B cell (primary cell): ENCODE results near the gene LAMC2. TPM values are rescaled to one million over a fixed set of nuclear protein-coding genes. Genes with fewer than 3 reads are reported as not detected.

Experiments used
- ATAC-seq: fragments of 200-7000 bp; cut with Tn5 transposase; one replicate; pipeline ENCODE4 v1.10.0; 2021; ENCODE audit warnings: low read depth, mild to moderate bottlenecking, moderate number of reproducible peaks, moderate library complexity
- CTCF ChIA-PET: fragments of 350-600 bp; sonication (Branson Sonifier 250); formaldehyde crosslinking; loops from one replicate; lab custom pipeline; 2021; ENCODE audit warnings: antibody characterized with exemption, inconsistent platforms; lab: Charles Lee
- POLR2A ChIA-PET: fragments of 350-600 bp; sonication (Branson Sonifier 250); formaldehyde crosslinking; loops from one replicate; lab custom pipeline; 2021; ENCODE audit warnings: antibody characterized with exemption; lab: Charles Lee
- DNase-seq: peaks from one replicate; pipeline ENCODE4 v3.0.0; 2013
- H2AFZ ChIP-seq: 2 replicates; pipeline ENCODE4 v1.6.1; 2012; ENCODE audit warnings: mild to moderate bottlenecking, low read depth, low read length; ENCODE audit not compliant: insufficient read depth, poor library complexity, severe bottlenecking
- H3K27ac ChIP-seq, 2 donors: 1 replicate in 1 of 2; 2 replicates in 1 of 2; pipeline ENCODE4 v1.5.1; 2012 to 2013; ENCODE audit warnings: low read length in 2 of 2, mild to moderate bottlenecking in 2 of 2, moderate library complexity in 1 of 2
- H3K27me3 ChIP-seq, 4 experiments: fragments of 200-600 bp in 1 of 4; sonication (generic) in 1 of 4; replicated peaks in 1 of 4; 1 replicate in 2 of 4; 2 replicates in 2 of 4; pipeline versions ENCODE4 v1.6.1 to v1.7.0; 2013 to 2016; ENCODE audit warnings: low read length in 3 of 4, mild to moderate bottlenecking in 2 of 4, mixed read lengths in 1 of 4, moderate library complexity in 1 of 4; ENCODE audit not compliant: insufficient read depth in 4 of 4, control insufficient read depth in 3 of 4; ENCODE audit errors: control extremely low read depth in 1 of 4
- H3K36me3 ChIP-seq, 2 experiments: replicated peaks in 1 of 2; 1 replicate in 1 of 2; 2 replicates in 1 of 2; pipeline versions ENCODE4 v1.6.1 to v1.7.1; 2013; ENCODE audit warnings: low read length in 1 of 2; ENCODE audit not compliant: insufficient read depth in 2 of 2, control insufficient read depth in 1 of 2; ENCODE audit errors: control extremely low read depth in 1 of 2, extremely low read depth in 1 of 2
- H3K4me1 ChIP-seq, 2 donors: fragments of 200-600 bp in 1 of 2; sonication (generic) in 1 of 2; 1 replicate in 1 of 2; 2 replicates in 1 of 2; pipeline versions ENCODE4 v1.5.1 to v1.6.1; 2013 to 2017; ENCODE audit warnings: low read length in 2 of 2; ENCODE audit not compliant: control insufficient read depth in 2 of 2, insufficient read depth in 2 of 2
- H3K4me2 ChIP-seq: replicated peaks from 2 replicates; pipeline ENCODE3; 2012; ENCODE audit warnings: mild to moderate bottlenecking, low read depth, low read length; ENCODE audit not compliant: poor library complexity, severe bottlenecking
- H3K4me3 ChIP-seq, 5 experiments: fragments of 200-600 bp in 1 of 5; sonication (generic) in 1 of 5; 1 replicate in 3 of 5; 2 replicates in 2 of 5; pipeline versions ENCODE4 v1.5.1 to v1.7.0; 2011 to 2016; ENCODE audit warnings: low read length in 4 of 5, mild to moderate bottlenecking in 4 of 5, low read depth in 2 of 5, control low read depth in 1 of 5, moderate library complexity in 1 of 5; ENCODE audit not compliant: insufficient read depth in 1 of 5; ENCODE audit errors: control extremely low read depth in 1 of 5, extremely low read depth in 1 of 5
- H3K79me2 ChIP-seq: fragments of 200-600 bp; sonication (generic); one replicate; pipeline ENCODE4 v1.6.0; 2016; ENCODE audit warnings: low read length; ENCODE audit not compliant: control insufficient read depth, insufficient read depth
- H3K9ac ChIP-seq: fragments of 200-600 bp; sonication (generic); 2 replicates; pipeline ENCODE4 v1.6.1; 2017; ENCODE audit warnings: mild to moderate bottlenecking, low read length, moderate library complexity
- H3K9me3 ChIP-seq, 3 donors: one replicate each; pipeline versions ENCODE4 v1.6.1 to v1.7.1; 2013; ENCODE audit warnings: low read length in 2 of 3; ENCODE audit not compliant: control insufficient read depth in 2 of 3, insufficient read depth in 1 of 3; ENCODE audit errors: control extremely low read depth in 1 of 3
- H4K20me1 ChIP-seq: 2 replicates; pipeline ENCODE4 v1.6.0; 2012; ENCODE audit warnings: mild to moderate bottlenecking, low read length; ENCODE audit not compliant: insufficient read depth, control insufficient read depth, poor library complexity, severe bottlenecking
- H3K27ac Mint-ChIP-seq: one replicate; pipeline ENCODE4 v1.8.0; 2021; ENCODE audit warnings: mixed read lengths
- H3K27me3 Mint-ChIP-seq: one replicate; pipeline ENCODE4 v1.8.0; 2021; ENCODE audit warnings: mixed read lengths
- H3K4me1 Mint-ChIP-seq: one replicate; pipeline ENCODE4 v1.8.0; 2021; ENCODE audit warnings: mixed read lengths
- H3K4me3 Mint-ChIP-seq: one replicate; pipeline ENCODE4 v1.8.0; 2021; ENCODE audit warnings: mixed read lengths
- H3K9me3 Mint-ChIP-seq: one replicate; pipeline ENCODE4 v1.8.0; 2022; ENCODE audit warnings: mixed read lengths; ENCODE audit not compliant: insufficient read depth
- WGBS: methylation state at CpG from one replicate; pipeline ENCODE4 v1.1.5; 2013; ENCODE audit warnings: missing lambda C conversion rate; ENCODE audit not compliant: insufficient coverage; 5-methylcytosine and 5-hydroxymethylcytosine counted together
- intact Hi-C: fragments of 100-400 bp; cut with micrococcal nuclease; formaldehyde crosslinking; loops from one replicate; pipeline ENCODE4 v1.10.0; 2022
- polyA plus RNA-seq: library from polyadenylated mRNA; depleted of rRNA; stranded (reverse); fragments of >200 nt; gene quantifications from 2 replicates; pipeline ENCODE4 v1.2.3, GENCODE V29; 2012
- total RNA-seq, 2 donors: library from RNA; stranded (reverse); fragments of 120-200 nt in 1 of 2; gene quantifications; 1 replicate in 1 of 2; 2 replicates in 1 of 2; pipeline versions ENCODE4 v1.2.3 to v1.2.4, GENCODE V29; 2013 to 2022
- TF ChIP-seq, protein P1 (sequence below): fragments of 200-600 bp; IDR thresholded peaks from one replicate; pipeline ENCODE4 v1.8.0; 2022; ENCODE audit warnings: antibody characterized with exemption, mild to moderate bottlenecking

The LAMC2 gene
- total and polyA plus RNA-seq, 2 donors (not counting 1 experiment from before 2014, with no cell fraction given) = not detected

DNA sequence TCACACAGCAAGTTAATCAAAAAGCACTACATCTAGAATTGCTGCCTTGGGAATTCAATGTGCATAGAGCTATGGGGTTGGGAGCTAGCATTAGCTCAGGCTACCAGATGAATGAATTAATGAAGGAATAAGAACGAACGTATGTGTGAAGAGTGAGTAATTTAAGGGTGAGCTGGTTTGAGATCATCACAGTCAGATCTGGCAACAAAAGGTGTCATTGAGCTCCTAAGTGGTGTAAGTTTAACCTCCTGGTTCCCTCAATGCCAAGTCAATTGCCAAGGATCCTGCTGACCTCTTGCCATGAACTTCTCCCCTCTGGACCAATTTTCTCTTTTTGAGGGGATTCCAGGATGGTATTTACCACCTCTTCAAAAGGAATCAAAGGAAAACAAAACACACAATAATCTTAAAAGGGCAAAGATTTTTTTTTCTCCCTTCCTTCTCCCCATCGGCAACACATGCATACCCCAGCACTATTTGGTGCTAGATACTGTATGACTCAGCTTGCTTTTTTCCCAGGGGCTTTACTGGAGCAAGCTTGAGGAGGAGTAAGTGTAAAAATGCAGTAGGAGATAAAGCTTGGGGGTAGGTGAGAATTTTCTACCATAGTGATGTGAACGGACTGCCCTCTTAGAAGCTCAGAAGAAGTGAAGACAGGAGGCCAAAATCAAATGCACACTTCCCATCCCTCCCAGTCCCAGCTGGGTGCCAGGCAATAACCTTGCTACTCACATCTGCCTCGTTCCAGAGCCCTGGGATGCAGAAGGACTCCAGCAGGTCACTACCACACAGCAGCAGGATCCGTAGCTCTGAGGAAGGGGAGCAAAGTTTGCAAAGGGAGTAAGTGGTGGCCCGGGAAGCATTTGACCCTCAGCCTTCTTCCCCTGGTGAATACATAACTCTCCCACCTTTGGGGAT is 92.0 kb downstream of the LAMC2 start:
- Histone ChIP-seq H3K79me2 (no peaks in the 10 kb centered on the region), H3K4me1 (no peaks in the 10 kb centered on the region), H3K4me2 (no peak overlapping the region), H3K9ac (no peak overlapping the region), H3K27ac (no peak overlapping the region), H3K9me3 (no peaks in the 10 kb centered on the region), H4K20me1 (no peaks in the 10 kb centered on the region), H3K4me3 (no peak overlapping the region), H3K27me3 (peaks cover 0 to 4% (median 0%) of the 10 kb centered on the region in 4 experiments), H2AFZ (no peak overlapping the region), H3K36me3 (no peaks in the 10 kb centered on the region)
- intact Hi-C loops = no loop called here
- no peak for DNase-seq
- Mint-ChIP-seq H3K4me1 (no peaks in the 10 kb centered on the region), H3K27me3 (peaks cover 5% of the 10 kb centered on the region), H3K9me3 (no peaks in the 10 kb centered on the region), H3K27ac (no peak overlapping the region), H3K4me3 (no peak overlapping the region)
- CTCF ChIA-PET = interaction anchor here (0.6 to 3.3 kb wide), 5 partner anchors 8 to 348 kb away, joined by 3 to 14 read pairs (median 4); no protein-coding TSS in a partner anchor
- 62% methylated on average over 2 of the region's 7 CpGs for WGBS
- TF ChIP-seq, protein P1, sequence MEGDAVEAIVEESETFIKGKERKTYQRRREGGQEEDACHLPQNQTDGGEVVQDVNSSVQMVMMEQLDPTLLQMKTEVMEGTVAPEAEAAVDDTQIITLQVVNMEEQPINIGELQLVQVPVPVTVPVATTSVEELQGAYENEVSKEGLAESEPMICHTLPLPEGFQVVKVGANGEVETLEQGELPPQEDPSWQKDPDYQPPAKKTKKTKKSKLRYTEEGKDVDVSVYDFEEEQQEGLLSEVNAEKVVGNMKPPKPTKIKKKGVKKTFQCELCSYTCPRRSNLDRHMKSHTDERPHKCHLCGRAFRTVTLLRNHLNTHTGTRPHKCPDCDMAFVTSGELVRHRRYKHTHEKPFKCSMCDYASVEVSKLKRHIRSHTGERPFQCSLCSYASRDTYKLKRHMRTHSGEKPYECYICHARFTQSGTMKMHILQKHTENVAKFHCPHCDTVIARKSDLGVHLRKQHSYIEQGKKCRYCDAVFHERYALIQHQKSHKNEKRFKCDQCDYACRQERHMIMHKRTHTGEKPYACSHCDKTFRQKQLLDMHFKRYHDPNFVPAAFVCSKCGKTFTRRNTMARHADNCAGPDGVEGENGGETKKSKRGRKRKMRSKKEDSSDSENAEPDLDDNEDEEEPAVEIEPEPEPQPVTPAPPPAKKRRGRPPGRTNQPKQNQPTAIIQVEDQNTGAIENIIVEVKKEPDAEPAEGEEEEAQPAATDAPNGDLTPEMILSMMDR = no peak
- no peak for ATAC-seq
- POLR2A ChIA-PET = no interaction called here
